Measurements from ENCODE around the gene SOD1.

The SOD1 gene

DNA sequence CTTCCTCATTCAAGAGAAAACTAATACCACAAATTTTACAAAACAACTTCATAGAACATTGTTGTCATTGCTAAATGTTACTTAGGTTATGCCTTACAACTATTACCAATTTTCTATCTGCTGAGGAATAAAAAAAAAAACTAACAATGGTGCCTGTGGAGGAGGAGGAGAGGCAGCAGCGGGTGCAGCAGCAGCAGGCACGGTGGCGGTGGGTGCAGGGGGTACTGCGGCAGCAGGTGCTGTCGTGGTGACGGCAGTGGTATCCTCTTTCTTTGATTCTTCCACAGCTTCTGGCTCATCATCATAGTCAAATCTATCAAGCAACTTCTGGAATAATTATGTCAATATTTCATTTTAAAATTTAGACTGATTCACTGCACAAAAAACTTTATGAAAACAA is 36.9 kb downstream of the SOD1 start:
- no peaks in the 10 kb centered on the region for H3K9me3 ChIP-seq
- H3K4me3 ChIP-seq (ENCODE audit: low read depth, low read length) = no peak overlapping the region
- peaks cover 82% of the 10 kb centered on the region for H3K36me3 ChIP-seq
- TF ChIP-seq, protein P1, sequence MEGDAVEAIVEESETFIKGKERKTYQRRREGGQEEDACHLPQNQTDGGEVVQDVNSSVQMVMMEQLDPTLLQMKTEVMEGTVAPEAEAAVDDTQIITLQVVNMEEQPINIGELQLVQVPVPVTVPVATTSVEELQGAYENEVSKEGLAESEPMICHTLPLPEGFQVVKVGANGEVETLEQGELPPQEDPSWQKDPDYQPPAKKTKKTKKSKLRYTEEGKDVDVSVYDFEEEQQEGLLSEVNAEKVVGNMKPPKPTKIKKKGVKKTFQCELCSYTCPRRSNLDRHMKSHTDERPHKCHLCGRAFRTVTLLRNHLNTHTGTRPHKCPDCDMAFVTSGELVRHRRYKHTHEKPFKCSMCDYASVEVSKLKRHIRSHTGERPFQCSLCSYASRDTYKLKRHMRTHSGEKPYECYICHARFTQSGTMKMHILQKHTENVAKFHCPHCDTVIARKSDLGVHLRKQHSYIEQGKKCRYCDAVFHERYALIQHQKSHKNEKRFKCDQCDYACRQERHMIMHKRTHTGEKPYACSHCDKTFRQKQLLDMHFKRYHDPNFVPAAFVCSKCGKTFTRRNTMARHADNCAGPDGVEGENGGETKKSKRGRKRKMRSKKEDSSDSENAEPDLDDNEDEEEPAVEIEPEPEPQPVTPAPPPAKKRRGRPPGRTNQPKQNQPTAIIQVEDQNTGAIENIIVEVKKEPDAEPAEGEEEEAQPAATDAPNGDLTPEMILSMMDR (IDR thresholded peaks at IDR 0.05; ENCODE audit: low read depth, low read length) = no peak
- no peaks in the 10 kb centered on the region for H3K27me3 ChIP-seq
- DNase-seq = no peak
- no peaks in the 10 kb centered on the region for H3K4me1 ChIP-seq

DNA sequence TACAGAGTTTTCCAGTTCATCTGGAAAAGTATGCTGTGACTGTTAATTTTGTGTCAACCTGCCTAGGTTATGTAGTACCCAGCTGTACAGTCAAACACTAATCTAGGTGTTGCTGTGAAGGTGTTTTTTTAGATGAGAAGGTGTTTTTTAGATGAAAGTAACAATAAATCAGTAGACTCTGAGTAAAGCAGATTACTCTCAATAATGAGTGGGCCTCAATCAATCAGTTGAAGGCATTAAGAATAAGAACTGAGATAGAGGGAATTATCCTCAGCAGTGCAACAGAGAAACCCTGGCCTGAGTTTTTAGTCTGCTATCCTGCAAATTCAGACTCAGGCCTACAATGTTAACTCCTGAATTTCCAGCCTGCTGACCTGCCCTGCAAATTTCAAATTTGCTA is 39.0 kb downstream of the SOD1 start:
- Histone ChIP-seq H3K4me3 (ENCODE audit: low read depth, low read length) (no peak overlapping the region), H3K9me3 (no peaks in the 10 kb centered on the region), H3K27me3 (no peaks in the 10 kb centered on the region), H3K36me3 (peaks cover 77% of the 10 kb centered on the region), H3K4me1 (no peaks in the 10 kb centered on the region)
- DNase-seq = no peak
- TF ChIP-seq, protein P1 (IDR thresholded peaks at IDR 0.05; ENCODE audit: low read depth, low read length) = no peak

DNA sequence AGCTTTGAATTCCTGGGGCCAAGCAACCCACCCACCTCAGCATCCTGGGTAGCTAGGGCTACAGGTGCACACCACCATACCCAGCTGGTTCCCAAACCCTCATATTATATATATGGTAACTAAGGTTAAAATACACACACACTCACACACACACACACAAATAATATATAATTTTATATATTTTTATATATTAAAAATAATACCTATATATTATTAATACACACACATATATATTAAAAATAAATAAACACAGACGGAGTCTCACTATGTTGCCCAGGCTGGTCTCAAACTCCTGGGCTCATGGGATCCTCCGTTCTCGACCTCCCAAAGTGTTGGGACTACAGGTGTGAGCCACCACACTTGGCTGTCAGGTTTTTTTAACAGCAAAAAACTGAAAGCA is 40.5 kb downstream of the SOD1 start:
- H3K36me3 ChIP-seq = peaks cover 61% of the 10 kb centered on the region
- H3K9me3 ChIP-seq = no peaks in the 10 kb centered on the region
- H3K4me3 ChIP-seq (ENCODE audit: low read depth, low read length) = no peak overlapping the region
- DNase-seq = no peak
- TF ChIP-seq, protein P1 (IDR thresholded peaks at IDR 0.05; ENCODE audit: low read depth, low read length) = no peak
- no peaks in the 10 kb centered on the region for H3K27me3 ChIP-seq
- H3K4me1 ChIP-seq = no peaks in the 10 kb centered on the region

DNA sequence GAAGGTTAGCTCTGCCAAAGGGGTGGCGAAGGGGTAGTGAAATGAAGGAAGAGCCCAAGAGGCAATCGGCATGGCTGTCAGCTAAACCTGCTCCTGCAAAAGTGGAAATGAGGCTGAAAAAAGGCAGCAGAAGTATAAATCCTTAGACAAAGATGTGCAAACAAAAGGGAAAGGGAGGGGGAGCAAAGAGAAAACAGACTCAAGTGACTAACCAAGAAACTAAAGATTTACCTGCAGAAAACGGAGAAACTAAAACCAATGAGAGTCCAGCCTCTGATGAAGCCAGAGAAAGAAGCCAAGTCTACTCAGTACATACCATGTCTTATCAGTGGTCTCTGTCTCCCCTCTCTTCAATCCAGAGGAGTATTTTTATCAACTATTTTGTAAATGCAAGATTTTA is 47.1 kb downstream of the SOD1 start:
- TF ChIP-seq, protein P1 (IDR thresholded peaks at IDR 0.05; ENCODE audit: low read depth, low read length) = no peak
- no peak for DNase-seq
- Histone ChIP-seq H3K4me1 (no peaks in the 10 kb centered on the region), H3K27me3 (no peaks in the 10 kb centered on the region), H3K4me3 (ENCODE audit: low read depth, low read length) (no peak overlapping the region), H3K36me3 (peaks cover 14% of the 10 kb centered on the region), H3K9me3 (no peaks in the 10 kb centered on the region)

DNA sequence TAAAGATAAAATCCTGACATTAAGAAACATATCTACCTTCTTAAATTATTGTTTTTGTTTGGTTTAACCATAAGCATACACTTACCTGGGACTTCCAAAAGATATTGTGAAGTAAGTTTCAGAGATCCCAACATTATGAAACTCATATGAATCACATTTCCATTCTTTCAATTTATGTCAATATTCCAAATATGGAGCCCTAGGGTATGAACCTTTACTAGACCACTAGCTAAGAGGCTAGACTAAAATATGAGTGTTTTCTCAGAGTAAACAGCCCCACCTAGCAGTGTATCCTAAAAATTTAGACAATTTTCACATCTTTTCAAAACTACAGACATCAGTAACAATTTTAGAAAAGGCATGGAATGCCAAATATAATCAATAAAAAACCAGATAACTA is 48.0 kb downstream of the SOD1 start:
- DNase-seq = no peak
- Histone ChIP-seq H3K4me1 (no peaks in the 10 kb centered on the region), H3K36me3 (peaks cover 6% of the 10 kb centered on the region), H3K9me3 (no peaks in the 10 kb centered on the region), H3K27me3 (no peaks in the 10 kb centered on the region), H3K4me3 (ENCODE audit: low read depth, low read length) (no peak overlapping the region)
- TF ChIP-seq, protein P1 (IDR thresholded peaks at IDR 0.05; ENCODE audit: low read depth, low read length) = no peak

DNA sequence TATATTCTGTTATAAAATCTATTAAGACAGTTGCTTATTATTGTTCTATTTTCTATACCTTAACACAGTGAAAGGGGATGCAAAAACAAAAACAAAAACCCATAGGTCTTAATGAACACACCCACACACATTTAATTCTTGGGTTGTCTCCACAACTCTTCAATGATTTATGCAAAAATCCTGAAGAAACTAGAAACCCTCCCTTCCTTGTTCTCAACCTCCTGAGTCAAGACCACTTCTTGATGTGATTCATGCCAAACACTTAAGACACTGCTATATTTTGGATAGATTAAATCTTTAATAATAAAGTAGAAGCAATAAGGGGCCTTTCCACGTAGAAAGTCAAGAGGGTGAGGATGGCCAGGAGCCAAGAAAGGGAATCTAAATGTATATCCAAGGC is 49.0 kb downstream of the SOD1 start:
- TF ChIP-seq, protein P1 (IDR thresholded peaks at IDR 0.05; ENCODE audit: low read depth, low read length) = no peak
- no peak for DNase-seq
- Histone ChIP-seq H3K36me3 (no peaks in the 10 kb centered on the region; the same call in none of the 2 replicates), H3K27me3 (no peaks in the 10 kb centered on the region), H3K4me1 (no peaks in the 10 kb centered on the region; the same call in 1 of the 2 replicates), H3K4me3 (ENCODE audit: low read depth, low read length) (no peak overlapping the region), H3K9me3 (no peaks in the 10 kb centered on the region)
